NOMO-1 treated with DMSO at 0.1 percent for 48 hours (cell line): ENCODE data around the gene KIAA1191.
"Not testable (repeated sequence)": the region's sequence is repeated elsewhere in the genome, so short reads cannot be mapped to it uniquely, and the experiment has no call there.

Experiments
- DNase-seq: peaks from one replicate; lab custom pipeline; 2025; ENCODE audit not compliant: unreplicated experiment; lab: John Stamatoyannopoulos, UW

Gene KIAA1191

DNA sequence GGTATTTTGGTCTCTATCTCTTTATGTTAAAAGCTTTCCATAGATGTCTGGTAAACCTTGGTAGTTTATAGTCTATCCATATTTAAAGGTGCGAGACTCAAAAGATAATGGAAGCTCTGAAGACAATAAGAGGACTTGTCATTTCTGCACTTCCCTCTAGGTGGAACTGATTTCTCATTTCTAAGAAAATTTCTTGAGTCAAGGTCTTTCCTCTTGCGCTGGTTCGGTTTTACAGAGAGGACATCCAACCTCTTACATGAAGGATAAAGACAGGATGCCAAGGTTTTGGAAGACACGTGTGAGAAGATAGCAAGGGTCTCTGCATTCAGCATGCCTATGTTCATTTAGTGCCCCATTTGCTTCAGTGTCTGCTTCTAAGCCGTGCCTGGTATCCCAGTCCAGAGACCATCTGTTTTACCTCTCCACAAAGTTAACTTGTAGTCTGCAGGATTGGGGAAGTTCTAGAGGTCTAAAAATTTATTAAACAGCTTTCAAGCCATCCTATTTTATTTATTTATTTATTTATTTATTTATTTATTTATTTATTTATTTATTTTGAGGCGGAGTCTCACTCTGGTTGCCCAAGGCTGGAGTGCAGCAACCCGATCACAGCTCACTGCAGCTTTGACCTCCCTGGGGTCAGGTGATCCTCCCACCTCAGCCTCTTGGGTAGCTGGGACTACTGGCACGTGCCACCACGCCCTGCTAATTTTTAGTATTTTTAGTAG is 41.6 kb downstream of the KIAA1191 start:
- no peak for DNase-seq

DNA sequence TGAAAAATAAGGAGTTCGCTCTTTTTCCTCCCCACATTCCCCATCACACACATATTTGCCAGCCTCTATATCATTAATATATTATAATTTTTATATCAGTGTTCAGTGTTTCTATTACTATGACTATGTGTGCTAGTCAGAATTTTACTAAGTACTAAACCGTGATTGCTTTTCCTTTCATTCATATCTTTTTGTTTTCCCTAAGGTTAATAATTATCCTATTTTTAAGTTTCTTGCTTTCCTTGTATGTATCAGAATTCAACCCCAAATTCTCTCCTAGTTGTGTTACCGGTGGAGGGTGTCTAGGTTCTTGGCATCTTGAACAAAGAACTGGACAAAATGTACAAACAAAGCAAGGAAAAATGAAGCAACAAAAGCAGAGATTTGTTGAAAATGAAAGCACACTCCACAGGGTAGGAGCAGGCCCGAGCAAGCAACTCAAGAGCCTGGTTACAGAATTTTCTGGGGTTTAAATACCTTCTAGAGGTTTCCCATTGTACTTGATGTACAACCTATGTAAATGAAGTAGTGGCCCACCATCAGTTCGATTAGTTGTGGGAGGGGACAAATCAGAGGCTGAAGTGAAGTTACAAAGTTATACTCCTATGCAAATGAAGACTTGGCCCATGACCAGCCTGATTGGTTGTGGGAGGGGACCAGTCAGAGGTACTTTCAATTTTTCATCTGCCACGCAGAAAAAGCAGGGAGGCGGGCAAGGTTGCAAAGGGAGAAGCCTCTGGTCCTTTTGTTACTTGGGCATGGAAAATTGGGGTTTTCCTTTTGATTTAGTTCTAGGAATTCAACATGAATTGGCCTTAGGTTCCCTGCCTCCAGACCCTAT is 43.8 kb downstream of the KIAA1191 start:
- no peak for DNase-seq

DNA sequence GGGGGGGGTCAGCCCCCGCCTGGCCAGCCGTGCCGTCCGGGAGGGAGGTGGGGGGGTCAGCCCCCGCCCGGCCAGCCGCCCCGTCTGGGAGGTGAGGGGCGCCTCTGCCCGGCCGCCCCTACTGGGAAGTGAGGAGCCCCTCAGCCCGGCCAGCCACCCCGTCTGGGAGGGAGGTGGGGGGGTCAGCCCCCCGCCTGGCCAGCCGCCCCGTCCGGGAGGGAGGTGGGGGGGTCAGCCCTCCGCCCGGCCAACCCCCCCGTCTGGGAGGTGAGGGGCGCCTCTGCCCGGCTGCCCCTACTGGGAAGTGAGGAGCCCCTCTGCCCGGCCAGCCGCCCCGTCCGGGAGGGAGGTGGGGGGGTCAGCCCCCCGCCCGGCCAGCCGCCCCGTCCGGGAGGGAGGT is 56.2 kb downstream of the KIAA1191 start:
- DNase-seq = not testable (repeated sequence)
